Activated CD4-positive, alpha-beta T cell treated with anti-CD3 and anti-CD28 coated beads for 48 hours (primary cell): ENCODE measurements around the gene DCDC1.

ENCODE experiments used
- DNase-seq: peaks from one replicate; pipeline ENCODE4 v3.0.0-alpha.2; 2020

DCDC1 gene

GRCh38 chr11:30895046-30895445 is 474.5 kb downstream of the DCDC1 start:
- DNase-seq: no peak

DNA sequence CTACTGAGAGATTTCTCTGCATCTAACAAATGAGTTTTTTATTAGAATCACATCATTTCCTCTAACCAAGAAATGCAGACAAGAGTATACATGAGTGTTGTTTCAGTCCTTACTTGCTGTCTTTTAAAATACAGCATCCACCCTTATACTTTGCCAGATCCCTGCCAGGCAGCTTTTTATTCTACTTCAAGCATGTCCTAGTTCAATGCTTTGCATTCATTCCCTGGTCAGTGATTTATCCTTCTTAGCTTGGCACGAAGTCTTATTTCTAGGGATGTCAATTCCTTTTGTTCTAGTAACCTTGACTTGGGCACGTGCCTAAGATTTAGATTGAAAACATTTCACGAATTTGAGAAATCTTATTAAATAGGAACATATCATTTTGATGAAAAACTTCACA is 476.2 kb downstream of the DCDC1 start:
- DNase-seq: no peak

DNA sequence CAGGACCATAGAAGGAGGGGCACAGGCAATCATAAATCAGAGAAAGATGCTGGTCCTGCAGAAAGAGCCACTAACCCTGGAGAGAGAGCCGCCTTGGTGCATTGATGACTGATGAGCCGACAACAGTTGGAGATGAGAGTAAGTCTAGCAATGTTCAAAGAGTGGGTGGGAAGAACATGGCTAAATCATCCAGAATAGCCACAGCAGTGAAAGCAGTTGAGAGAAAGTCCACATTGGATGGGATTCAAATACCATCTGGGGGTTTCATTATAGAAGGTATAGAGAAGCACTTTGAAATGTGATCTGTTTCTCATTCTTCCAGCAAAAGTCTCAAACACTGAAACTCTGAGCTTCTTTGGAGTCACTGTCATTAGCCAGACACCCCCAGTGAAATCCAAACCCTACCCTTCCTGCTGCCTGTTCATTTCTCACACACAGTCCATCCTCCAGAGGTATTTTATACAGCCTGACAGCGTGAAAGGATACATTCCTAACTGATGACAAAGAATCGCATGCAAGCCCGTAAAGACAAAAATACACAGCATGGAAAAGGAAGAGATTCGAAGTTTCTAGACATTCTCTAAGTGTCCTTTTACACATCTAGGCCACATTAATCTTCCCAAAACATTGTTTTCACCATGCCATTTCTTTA is 480.3 kb downstream of the DCDC1 start:
- no peak for DNase-seq

DNA sequence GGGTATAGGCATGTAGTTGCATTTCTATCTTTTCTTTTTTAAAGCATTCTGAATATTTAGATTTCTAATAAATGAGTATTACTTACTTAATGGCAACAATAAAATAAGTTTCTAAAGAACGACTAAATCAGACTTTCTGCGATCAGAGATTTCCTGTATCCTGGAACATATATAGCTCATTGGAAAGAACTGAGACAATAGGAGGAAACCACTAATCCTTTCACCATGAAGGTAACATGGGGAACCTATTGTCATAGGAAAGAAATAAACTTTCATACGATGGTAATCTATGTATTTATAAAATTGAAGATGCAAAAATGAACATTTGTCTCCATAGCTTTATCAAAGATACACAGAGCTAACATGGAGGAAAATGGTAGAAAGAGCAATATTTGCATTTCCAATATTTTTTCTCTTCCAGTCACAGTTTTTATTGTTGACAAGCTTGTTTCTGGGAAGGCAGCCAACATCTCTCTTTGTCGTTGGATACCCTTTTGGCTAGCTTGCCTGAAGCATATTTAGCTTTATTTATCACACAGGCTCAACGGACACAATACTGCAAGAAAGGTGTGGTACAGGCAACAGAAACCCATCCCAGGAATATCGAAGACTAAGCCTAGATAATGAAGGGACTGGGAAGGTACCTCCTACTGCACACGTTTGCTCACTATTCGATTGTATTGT is 490.1 kb downstream of the DCDC1 start:
- DNase-seq: no peak

DNA sequence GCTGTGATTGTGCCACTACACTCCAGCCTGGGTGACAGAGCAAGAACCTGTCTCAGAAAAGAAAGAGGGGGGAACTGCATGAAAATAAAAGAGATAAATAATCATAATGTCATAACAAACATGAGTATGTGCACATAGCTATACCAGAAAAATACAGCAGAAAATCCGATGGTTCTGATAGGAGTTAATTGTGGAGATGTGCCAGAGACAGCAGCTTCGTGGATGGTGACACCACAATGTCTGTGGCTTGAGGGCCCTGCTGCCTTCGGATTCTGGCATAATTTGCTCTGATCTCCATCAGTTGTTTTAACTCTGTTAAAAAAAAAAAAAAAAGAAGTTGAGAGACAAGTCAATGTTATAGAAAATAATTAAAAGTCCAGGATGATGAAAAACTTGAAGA is 491.1 kb downstream of the DCDC1 start:
- DNase-seq: no peak

GRCh38 chr11:30876663-30877396 is 492.7 kb downstream of the DCDC1 start:
- DNase-seq: no peak

GRCh38 chr11:30876228-30876627 is 493.3 kb downstream of the DCDC1 start:
- DNase-seq: no peak

- no peak for DNase-seq
Measured at GRCh38 chr11:30875806-30876205, 493.7 kb downstream of the DCDC1 start.

DNA sequence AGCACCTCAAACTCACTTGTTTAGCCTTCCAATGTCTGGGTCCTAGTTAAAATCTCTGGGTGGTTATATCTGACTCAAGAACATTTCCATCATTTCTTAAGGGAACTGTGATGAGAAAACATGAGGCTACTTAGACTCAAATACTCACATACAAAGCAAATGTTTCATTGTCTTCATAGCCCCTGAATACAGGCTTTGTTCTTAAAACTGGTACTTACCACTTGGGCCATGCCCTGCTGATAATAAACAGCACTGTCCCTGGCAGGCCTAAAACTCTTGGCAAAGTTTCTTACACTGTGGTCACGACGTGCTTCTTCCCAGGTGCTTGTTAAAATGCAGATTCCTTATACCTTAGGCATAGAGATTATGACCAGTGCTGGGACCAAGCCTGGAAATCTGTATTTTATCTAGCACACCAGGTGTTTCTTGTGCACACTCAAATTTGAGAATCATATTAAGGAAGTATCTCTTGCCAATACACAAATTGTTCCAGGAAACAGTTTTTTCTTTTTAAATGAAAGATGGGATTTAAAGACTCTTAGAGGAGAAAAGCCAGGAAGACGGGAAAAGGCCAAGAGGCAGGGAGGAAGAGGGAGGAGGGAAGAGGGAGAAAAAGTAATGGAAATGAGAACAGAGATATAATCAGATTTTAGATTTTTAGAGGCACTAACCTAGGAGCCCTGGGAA is 495.5 kb downstream of the DCDC1 start:
- no peak for DNase-seq

DNA sequence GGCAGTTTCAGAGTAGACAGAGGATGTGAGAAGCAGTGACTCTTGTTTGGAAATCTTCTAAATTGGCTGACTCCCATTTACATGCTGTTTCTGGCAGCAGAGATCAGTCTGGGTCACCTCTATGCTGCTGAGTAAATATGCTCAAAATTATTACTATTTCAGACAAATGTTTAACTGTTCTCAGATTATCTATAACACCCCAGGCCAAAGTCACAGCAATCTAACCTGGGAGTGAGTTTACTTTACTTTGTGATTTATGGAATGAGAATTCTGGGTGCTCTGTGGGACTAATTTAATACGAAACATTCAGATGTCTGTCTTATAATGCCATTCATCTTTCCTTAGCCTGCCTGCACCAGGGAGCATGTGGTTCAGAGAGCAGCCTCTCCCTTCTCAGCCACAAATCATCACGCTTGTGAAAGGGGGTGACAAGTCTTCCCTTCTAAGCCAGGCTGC is 500.9 kb downstream of the DCDC1 start:
- DNase-seq: no peak

DNA sequence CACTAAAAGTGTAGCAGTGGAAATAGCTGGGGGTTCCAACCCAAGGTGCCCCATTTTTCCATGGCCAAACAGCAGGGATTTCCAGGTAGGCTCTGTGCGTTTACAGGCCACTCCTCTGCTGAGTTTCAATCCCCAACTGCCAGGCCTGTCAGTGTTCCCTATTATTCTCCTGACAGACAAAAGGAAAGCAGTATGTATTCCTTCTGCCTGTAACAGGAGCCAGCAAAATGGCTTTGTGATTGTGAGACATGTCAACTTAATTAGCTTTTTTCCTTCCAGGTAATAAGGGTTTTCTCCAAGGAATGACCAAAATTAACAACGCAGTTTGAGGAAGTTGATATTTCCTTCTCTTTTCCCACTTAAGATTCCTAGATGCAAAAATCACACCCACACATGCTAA is 506.3 kb downstream of the DCDC1 start:
- no peak for DNase-seq

- DNase-seq: no peak
Measured at GRCh38 chr11:30861531-30861930, 508.0 kb downstream of the DCDC1 start.

- DNase-seq: no peak
Measured at GRCh38 chr11:30861064-30861463, 508.5 kb downstream of the DCDC1 start.

DNA sequence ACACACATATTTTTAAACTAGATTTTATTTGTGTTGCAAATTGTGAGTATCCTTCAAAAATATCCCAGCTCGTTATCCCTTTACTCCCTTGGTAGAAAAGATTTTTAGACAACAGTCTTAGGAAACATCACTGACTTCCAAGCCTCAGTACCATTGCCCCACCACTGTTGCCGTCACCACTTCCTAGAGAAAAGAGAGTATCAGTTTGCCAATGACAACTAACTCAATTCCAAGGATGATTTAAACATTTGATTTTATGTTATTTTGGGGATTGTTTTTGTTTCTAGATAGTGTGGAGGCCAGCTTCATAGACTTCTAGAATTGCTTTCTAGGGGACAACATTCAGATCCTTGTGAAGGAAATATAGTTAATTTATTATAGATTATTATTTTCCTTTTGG is 509.4 kb downstream of the DCDC1 start:
- no peak for DNase-seq

DNA sequence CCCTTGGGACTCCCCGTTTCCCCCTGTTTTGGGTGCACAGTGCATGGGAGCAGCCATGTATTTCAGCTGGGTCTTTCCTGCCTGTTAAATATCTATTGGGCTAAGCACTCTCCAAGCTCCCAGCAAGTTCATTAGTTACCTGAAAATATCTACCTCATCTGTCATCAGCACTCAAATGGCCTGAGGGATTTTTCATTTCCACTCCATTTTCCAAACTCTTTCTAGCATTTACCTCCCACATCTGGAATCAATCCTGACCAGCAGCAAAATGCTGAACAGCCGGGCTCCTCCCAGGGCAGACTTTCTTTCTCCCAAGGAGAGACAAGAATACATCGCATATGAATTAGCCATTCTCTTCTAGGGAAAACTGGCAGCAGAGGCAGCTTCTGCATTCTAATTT is 509.9 kb downstream of the DCDC1 start:
- no peak for DNase-seq

GRCh38 chr11:30855383-30856006 is 514.0 kb downstream of the DCDC1 start:
- DNase-seq: no peak

DNA sequence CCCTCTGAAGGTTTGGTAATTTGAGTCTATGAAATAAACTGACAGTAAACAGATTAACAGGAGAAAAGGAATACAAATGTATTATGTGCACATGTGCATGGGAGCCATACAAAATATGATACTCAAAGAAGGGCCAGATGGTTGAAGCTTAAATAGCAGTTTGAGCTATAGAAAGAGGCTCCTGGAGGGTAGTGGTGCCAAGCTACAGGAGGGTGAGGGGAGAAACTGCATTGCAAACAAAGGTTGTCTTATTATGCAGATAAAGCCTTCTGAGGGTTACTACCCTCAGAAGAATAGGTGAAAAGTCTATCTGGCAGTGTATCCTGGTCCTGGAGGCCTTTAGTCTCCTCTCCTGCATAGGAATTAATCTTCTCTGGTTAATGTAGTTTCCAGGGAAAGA is 516.1 kb downstream of the DCDC1 start:
- DNase-seq: no peak

DNA sequence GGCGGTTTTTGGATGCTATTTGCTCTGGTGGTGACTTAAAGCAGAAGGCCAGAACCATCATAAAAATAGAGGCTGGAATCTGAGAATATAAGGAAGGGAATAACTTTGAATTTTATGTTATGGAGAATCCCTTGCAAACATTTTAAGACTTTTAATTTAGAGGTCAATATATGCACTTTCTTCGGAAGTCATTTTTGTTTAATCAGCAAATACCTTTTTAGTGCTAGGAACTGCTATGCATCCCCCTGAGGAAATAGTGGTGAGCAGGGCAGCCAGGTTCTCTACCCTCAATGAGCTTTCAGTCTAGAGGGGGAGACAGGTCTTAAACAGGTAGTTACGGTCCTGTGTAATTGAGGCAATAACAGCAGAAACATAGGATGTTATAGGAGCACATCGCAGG is 516.9 kb downstream of the DCDC1 start:
- no peak for DNase-seq

DNA sequence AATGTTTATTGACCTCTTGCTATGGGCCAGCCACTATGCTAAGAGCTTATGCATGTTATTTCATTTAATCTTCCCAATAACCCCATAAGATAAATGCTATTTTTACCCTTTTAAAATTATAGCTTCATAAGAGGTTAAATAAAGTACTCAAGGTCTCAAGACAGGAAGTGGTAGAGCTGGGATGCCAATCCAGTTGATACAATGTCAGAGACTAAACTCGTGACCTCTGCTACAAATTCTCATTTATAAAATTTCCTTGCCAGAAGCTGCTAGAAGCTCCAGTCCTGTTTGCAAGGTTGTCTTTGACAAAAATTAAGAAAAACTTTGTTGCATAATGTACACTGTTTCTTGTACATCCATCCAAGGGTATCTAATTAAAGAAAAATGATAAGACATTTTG is 517.4 kb downstream of the DCDC1 start:
- DNase-seq: no peak

DNA sequence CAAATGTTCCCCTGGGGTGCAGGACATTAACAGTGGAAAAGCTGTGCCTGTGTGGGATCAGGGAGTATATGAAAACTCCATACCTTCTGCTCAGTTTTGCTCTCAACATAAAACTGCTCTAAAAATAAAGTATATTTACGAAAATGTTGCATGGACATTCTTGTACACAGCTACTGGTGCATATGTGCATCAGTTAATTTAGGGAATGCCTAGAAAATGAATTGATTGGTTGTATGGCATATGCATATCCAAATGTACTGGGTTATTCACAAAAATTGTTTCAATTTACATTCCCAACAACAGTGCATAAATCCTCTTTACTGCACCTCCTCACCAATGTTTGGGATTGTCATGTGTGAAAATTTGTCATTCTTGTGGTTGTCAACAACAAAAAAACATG is 532.3 kb downstream of the DCDC1 start:
- no peak for DNase-seq

- DNase-seq: no peak
Measured at GRCh38 chr11:30832831-30833230, 536.7 kb downstream of the DCDC1 start.

- DNase-seq: no peak
Measured at GRCh38 chr11:30830681-30831080, 538.9 kb downstream of the DCDC1 start.

GRCh38 chr11:30826911-30827310 is 542.6 kb downstream of the DCDC1 start:
- DNase-seq: no peak
